GM18868 (cell line): ENCODE measurements around the gene OPHN1.

Experiments used
- ATAC-seq: cut with Tn5 transposase; IDR thresholded peaks from one replicate; pipeline ENCODE4 v1.9.1; 2021; ENCODE audit warnings: mild to moderate bottlenecking, moderate library complexity; ENCODE audit not compliant: unreplicated experiment

The OPHN1 gene

DNA sequence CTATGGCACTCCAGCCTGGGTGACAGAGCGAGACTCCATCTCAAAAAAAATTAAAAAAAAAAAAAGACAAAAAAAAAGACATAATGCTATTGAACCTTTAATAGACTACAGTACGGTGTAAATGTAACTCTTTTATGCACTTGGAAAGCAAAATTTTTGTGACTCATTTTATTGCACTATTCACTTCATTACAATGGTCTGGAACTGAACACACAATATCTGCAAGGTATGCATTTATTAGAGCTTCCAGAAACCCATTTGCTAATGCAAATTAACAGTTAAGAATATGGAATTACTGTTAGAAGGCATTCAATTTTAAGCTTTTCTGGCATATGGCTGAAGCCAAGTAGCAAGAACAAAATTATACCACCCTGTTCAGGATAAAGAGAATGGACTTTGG, 176.3 kb downstream of the OPHN1 start:
- no peak for ATAC-seq

DNA sequence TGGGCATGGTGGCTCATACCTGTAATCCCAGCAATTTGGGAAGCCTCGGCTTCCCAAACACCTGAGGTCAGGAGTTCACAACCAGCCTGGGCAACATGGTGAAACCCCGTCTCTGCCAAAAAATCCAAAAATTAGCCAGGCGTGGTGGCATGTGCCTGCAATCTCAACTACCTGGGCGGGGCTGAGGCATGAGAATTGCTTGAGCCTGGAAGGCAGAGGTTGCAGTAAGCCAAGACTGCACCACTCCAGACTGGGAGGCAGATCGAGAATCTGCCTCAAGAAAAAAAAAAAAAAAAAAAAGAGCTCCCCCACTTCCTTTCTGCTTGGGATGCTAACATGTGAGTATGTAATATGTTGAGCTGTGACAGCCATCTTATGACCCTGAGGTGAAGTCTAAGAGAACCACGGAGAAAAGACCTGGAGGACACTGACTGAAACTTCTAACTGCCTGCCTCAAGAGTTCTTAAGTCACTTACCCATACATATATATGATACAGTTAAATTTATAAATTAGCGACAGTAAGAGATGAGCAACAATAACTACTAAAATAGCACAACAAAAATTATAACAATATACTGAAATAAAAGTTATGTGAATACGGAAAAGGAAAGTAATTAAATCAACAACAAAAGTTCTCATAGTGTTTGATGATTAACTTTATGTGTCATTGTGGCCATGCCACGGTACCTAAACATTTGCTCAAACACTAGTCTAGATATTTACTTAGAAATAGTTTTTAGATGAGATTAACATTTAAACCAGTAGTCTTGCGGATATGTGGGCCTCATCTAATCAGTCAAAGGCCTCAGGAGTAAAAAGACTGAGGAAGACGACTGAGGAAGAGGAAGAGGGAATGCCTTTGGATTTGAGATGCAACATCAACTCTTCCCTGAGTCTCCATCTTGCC, 178.3 kb downstream of the OPHN1 start:
- ATAC-seq: no peak

DNA sequence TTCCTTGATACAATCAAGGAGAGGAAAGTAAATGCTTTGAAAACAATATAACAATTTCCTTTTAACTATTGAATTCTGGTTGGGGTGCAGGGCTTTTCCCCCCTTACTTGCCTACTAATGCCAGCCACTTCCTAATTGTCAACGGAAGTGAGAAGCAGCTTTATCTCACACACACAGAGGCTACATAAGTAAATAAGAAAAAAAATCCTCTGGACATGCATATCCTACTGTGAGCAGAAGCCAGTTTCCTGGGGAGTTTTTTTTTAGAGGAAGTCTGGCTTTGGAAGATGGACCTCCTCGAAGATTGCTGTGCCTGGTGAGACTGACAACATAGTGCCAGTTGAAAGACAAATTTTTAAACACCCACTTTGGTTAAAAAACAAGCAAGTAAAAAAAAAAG, 180.6 kb downstream of the OPHN1 start:
- ATAC-seq: no peak

DNA sequence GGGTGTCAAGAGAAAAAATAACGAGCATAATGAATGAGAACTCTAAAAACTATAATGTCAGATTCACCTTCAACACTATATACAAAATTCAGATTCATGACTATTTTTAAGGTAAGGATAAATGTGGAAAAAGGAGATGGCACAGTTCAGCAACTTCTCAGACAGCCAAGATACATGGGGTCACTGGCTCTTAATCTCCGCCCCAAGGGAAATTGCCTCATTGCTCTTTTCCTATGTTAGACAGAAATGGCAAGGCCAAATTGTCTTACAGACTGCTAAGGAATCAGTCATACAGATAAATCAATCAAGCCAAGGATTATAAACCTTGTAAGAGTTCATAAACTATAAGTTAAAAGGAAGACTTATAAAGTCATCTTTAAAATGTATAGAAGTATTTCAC, 183.4 kb downstream of the OPHN1 start:
- no peak for ATAC-seq

DNA sequence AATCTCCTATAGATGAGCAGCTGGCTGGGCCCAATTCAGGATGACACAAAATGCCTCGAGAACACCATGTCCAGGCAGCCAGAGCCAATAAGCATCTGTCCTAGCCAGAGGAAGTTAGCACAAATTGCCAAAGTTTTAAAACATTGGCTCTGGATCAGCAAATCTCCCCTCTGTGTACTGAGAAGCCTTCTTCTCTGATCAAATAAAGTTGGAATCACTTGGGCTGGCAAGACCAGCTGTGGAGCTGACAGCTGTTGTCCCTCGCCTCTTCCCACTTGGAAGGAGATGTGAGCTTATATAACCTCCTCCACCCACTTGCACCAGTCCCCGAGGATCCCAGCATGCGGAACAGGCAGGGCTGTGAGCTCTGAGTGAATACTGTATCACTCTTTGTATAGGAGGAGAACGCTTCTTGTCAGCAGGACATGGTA, 183.9 kb downstream of the OPHN1 start:
- no peak for ATAC-seq

DNA sequence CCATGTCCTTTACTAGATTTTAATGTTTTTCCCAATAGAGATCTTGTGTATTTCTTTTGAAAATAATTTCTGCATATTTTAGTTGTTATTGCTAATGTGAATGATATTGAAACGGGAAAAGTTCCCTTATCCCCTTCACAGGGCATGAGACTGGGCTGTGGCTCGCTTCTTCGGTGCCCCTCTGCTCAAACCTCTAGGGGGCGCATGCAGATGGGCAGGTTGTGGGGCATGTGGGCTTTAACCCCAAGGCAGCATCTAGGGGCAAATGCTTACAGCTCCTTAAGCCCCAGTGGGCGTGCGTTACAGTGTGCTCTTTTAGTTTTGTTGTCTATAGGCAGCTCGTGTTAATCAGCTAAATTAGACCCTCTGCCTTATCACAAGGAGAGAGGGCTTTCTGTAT, 194.7 kb downstream of the OPHN1 start:
- no peak for ATAC-seq

DNA sequence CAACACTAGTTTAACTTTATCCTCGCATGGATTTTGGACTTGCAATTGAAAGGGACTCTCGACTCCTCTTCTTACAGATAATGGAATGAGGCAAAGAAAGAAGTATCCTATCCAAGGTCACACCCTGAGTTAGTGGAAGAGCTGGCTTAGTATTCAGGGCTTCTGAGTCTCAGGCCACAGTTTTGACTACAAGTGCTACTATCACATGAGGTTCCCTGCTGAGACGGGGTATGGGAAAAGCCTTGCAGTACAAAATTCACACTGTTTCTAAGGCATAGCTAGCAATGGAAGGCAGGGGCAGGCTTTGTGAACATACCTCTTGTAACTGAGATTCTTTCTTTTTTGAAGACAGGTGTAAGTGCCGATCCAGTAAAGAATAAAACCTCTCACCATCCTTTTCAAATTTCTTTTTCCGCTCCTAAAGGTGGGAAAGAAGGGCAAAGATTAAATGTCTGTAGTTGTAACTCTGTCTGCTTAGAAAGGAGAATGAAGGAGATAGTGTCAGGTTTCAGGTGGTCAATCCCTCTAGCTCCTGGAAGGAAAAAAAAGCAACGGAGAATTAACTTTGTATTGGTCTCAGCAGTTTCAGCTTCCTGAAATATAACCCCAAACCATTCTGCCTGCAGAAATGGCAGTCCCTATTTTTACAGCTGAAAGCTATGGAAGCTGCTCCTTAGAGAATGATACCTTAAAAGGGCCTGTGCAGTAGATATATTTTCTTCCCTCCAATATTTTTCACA, 199.0 kb downstream of the OPHN1 start:
- no peak for ATAC-seq

DNA sequence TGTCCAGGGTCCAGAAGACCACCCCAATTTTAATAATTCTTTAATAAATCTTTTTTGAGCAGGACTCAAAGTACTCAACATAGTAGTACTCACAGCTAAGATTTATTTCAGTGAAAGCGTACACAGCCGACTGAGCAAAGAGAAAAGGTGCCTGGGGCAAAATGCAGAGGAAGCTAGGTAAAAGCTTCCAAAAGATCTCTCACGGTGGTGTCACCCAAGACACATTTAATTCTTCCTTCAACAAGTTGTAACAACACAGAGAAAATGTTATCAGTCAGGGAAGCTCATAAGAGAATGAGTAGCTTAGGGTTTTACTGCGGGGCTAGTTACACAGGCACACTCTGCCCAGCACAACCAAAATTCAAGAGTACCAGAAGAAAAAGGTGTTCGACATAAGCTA, 201.1 kb downstream of the OPHN1 start:
- ATAC-seq: no peak

DNA sequence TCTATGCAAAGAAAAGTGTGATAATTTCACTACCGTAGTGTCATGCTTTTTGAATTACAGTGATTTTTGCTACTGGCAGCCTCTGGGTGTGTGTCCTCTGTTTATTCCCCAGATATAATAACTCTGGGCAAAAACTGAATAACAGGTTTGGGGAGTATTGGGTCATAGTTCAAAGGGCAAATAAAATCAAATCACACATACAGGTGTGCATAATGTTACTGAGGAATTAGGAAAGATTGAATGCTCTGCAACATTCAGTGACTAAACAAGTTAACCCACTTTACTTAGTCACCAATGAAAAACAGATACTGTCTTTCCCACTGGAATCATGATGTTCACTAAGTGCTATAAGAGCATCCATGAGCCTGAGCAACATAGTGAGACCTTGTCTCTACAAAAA, 224.3 kb downstream of the OPHN1 start:
- no peak for ATAC-seq

DNA sequence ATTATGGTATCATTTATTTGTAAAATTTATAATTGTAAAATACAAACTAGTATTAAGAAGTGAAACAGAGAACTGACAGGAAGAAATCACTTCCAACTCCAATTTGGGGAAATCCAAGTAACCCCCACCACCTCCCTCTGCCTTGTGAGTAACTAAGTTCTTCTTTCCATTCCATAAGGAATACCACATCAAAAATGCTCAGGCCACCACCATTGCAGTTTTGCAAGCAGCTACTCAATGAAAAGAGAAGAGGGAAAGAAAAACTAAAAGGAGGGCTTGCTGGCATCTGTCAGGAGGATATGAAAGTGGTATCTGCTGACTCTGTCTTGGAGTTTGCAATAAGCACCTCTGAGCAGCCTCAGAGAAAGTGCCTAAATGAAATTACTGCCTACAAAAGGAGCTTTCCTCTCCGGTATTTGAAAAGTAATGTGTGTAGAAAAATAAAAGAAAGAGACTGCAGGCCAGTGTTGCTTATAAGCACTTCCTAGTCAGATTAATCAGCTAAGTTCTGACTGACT, 228.7 kb downstream of the OPHN1 start:
- no peak for ATAC-seq

DNA sequence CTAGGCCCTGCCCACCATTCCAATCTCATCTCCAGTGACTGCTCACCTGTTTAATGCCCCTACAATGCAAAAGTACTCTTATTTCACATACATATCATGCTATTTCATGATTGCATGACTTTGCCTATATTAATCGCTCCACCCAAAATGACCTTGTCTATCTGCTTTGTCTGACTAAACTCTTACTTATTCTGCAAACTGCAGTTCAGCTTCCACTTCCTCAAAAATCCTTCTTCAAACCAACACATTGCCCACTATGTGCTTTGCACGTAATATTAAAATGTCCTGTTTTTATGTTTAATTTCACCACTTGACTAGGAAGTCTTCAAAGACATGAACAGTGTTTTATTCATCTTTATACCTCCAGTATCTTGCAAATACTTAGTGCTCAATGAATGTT, 229.6 kb downstream of the OPHN1 start:
- ATAC-seq: peak; percentile 93

DNA sequence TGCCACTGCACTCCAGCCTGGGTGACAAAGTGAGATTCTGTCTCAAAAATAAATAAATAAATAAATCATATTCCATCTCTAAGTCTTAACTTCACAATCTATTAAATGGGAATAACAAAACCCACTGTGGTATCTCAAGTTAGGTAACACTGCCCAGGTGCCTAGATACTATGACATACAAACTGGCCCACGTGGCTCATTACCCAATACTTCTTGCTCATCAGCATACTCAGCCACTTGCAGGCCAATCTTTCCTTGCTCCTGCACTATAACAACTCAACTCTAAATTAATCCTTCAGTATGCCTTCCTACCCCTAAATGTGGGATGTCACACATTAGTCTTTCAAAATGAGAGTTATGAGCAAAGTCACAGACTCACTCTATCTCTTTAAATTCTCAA, 230.1 kb downstream of the OPHN1 start:
- ATAC-seq: peak; percentile 11

DNA sequence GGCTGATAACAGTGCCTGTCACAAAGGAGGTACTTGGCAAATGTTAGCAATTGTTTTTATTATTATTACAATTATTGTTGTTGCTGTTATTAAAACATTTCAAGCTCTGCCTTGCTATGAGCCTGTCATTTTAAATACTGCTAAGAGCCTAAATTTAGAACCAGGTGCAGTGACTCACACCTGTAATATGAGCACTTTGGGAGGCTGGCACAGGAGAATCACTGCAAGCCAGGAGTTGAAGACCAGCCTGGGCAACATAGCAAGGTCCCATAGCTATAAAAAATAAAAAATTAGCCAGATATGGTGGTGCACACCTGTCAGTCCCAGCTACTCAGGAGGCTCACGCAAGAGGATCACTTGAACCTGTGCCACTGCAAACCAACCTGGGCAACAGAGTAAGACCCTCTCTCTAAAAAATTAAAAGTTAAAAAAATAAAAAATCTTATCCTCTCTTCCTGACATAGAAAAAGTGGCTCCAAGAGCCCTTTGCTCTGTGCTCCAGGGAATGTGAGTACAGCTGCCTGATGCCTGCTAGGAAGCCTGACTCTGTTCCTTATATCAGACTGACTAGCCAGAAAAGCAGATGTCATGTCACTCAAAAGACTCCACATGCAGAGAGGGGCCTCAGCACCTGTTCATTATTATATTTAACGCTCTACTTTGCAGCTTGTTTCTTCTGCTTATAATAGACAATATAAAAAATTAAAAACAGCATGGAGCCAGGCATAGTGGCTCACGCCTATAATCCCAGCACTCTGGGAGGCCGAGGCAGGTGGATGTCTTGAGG, 234.0 kb downstream of the OPHN1 start:
- ATAC-seq: no peak

DNA sequence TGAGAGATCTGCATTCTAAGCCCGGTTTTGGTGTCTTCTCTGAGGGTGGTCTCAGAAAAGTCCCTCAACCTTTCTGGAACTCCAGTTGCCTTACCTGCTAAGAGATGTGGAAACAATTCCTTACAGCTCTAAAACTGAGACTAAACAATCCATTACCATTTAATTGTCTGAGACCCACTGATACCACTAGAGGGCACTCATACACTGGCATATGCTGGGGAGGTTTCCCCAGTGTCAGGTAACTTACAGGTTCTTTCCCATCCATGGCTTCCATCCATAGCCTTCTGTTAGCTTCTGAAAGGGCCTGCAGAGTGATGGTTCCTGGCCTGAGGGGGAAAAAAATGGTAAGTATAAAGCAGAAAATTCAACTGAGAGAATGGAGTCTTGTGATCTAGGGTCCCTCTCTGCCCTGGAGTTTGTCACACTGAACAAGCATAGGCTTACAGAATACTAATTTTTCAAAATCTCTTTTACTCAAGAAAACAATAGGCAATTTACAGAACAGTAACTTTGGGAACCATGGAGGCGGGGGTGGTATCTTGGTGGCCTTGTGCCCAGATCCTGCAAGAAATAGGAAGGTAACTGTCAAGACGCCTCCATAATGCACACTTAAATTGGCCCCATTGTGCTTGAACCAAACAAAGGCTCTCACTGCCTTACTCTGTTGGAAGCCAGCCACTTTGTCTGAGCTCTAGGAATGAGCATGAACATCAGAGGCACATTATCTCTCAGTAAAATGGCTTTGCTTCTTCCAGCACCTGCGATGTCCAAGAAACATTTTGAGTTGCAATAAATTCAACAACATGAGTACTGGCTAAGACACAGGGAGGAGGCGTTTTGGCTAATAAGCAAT, 236.1 kb downstream of the OPHN1 start:
- ATAC-seq: peak; percentile 87

DNA sequence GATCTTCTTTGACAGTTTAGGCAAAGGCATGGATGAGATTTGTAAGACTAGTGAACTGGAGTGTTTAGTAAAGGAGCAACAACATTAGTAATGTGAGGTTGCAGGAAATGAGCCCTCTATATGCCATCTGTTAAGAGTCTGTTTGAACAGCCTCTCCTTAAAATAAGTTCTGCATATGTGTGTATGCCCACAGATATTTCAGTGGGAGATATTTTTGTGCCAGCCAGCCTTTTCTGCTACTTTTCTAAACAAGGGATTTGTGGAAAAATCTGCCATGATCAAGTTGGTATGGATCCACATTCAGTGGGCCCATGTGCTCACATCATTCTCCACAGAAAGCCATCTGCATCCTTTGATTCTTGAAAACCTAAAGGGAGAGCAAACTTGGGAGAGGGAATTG, 237.7 kb downstream of the OPHN1 start:
- no peak for ATAC-seq

DNA sequence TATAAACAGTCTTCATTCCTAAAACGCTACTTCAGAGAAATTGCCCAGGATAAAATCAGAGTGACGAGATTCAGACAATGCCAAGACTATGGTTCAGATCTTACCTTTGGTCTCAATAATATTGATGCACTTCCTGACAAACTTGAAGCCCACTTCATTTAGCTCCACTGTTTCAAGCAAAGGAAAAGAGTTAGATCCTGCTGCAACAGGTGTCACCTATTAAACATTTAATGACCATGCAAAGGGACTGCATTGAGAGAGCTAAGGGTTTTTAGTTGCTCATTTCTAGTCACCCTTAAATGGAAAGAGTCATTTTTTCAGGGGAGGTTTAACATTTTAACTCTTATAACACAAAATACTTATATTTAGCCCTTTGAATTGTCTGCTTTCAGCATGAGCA, 239.5 kb downstream of the OPHN1 start:
- no peak for ATAC-seq

DNA sequence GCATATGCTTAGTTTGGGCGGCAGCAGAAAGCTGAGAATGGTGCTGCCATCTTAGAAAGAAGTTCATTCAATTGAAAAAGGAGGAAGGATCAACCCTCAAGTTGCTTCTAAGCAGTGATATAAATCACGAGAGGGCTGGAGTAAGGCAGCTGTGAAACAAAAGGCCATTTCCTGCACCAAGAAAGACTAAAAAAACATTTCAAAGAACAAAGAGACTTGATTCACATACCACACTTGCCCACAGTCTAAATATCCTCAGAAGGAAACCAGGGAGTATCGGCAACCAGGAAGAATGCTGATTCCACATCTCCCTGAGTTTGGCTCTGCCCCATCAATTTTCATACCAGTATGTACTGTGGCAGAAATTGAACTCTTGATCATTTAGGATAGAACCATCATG, 240.1 kb downstream of the OPHN1 start:
- no peak for ATAC-seq

DNA sequence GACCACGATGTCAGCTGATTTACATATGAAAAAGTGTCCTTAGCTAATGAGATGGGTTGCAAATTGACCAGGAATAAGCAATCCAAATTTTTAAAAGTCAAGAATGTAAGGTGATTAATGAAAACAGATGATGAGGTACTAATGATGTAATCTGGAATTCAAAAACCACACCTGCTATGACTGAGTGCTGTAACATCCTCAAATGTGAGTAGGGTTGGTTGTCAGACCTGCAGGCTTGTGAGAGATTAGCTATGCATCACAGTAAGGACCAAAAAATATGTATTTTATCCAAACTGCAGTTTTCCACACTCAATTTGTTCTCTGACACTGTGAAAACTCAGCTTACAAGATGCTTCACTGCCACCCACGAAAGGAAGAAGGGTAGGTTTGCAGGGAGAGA, 242.5 kb downstream of the OPHN1 start:
- no peak for ATAC-seq

DNA sequence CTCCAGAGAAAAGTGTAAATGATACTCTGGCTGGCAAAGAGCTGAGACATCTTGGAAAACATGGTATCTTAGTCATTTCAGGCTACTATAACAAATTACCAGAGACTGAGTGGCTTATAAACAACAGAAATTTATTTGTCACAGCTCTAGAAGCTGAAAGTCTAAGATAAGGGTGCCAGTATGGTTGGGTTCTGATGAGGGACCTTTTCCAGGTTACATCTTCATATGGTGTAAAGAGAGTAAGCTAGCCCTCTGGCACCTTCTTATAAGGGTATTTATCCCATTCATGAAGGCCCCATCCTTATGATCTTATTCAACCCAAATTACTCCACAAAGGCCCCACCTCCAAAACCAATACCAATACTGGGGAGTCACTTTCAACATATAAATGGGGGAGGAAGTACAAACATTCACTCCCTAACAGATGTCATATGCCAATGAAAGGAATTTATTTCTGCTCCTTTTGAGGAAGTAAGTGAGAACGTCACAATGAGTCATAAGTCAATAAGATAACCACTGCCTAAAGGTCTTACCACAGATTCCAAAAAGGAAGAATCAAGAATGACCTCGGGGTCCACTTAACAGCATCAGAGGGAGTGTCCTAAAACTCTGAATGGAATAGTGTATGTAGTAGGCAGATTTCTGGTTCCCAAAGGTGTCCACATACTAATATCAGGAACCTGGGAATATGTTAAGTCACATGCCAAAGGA, 246.6 kb downstream of the OPHN1 start:
- no peak for ATAC-seq

DNA sequence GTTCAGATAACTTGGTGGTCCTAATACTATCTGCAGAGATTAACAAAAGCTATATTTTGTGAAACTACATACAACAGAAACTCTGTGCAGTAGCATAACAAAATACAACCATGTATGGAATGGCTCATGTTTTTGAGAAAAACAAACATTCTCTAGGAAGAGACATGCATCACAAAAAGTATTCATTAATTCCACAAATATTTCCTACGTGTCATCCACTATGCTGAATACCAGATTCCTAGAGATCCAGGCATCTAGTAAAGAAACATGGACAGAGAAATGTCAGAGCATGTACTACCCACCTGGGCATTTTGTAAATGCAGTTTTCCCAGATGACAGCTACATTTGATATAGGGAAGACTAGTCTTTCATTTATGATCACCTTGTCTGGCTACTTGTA, 248.1 kb downstream of the OPHN1 start:
- ATAC-seq: no peak
